Activated naive CD8-positive, alpha-beta T cell treated with anti-CD3 and anti-CD28 coated beads, Interleukin-2, amount 50 U/mL, for 24 hours (primary cell): ENCODE results near the gene ADAMTS18.
"Not testable (repeated sequence)": the region's sequence is repeated elsewhere in the genome, so short reads cannot be mapped to it uniquely, and the experiment has no call there.

Source experiments
- ATAC-seq: fragments of 150-1000 bp; cut with Tn5 transposase; one replicate; pipeline ENCODE4 v1.10.0; 2021
- DNase-seq: peaks from one replicate; pipeline ENCODE4 v3.0.0; 2021
- H3K27ac Mint-ChIP-seq: one replicate; pipeline ENCODE4 v1.8.0; 2021; ENCODE audit warnings: mild to moderate bottlenecking, mixed read lengths
- H3K27me3 Mint-ChIP-seq: one replicate; pipeline ENCODE4 v1.8.0; 2021; ENCODE audit warnings: mixed read lengths
- H3K36me3 Mint-ChIP-seq: one replicate; pipeline ENCODE4 v1.8.0; 2021; ENCODE audit warnings: low read depth, mixed read lengths
- H3K4me1 Mint-ChIP-seq: one replicate; pipeline ENCODE4 v1.8.0; 2021; ENCODE audit warnings: mixed read lengths
- H3K4me3 Mint-ChIP-seq: one replicate; pipeline ENCODE4 v1.8.0; 2021; ENCODE audit warnings: mild to moderate bottlenecking, moderate library complexity, mixed read lengths
- H3K9me3 Mint-ChIP-seq: one replicate; pipeline ENCODE4 v1.8.0; 2021; ENCODE audit warnings: mixed read lengths

ADAMTS18 gene

DNA sequence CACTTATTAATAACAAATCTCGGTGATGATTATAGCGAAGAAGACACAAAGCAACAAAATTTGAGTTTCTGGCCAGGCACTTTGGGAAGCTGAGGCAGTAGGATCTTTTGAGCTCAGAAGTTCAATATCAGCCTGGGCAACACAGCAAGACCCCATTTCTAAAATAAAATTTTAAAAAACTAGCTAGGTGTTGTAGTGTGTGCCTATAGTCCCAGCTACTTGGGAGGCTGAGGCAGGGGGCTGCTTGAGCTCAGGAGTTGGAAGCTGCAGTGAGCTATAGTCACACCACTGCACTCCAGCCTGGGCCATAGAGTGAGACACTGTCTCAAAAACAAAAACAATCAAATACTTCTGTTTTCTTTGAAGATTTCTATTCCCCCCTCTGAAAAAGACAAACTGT lies 130.7 kb downstream of the ADAMTS18 start:
- Mint-ChIP-seq H3K27ac (no peak overlapping the region), H3K9me3 (no peaks in the 10 kb centered on the region), H3K4me1 (peaks cover 16% of the 10 kb centered on the region), H3K4me3 (no peak overlapping the region), H3K27me3 (peaks cover 21% of the 10 kb centered on the region), H3K36me3 (no peaks in the 10 kb centered on the region)
- no peak for ATAC-seq
- DNase-seq = no peak

GRCh38 chr16:77302674-77303073 lies 132.2 kb downstream of the ADAMTS18 start:
- Mint-ChIP-seq H3K27me3 (peaks cover 17% of the 10 kb centered on the region), H3K27ac (no peak overlapping the region), H3K4me3 (no peak overlapping the region)

DNA sequence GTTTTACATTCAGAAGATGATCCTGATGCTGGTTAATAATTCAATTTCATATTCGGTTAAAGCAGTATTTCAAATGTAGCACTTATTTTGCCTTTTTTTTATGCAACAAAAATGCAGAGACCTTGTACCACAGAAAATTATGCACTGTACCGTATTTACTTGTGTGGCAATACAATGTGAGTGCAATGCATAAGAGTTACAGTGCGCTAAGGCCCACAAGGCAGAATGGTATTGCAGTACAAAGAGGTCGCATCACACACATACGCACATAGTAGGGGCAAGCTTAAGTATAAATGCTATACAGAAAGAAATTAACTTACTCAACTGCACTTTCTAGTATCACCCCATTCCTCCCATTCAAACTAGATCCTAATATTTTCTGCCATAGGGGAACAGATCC lies 132.6 kb downstream of the ADAMTS18 start:
- ATAC-seq (no peak), DNase-seq (no peak)
- Mint-ChIP-seq H3K36me3 (no peaks in the 10 kb centered on the region), H3K4me1 (peaks cover 8% of the 10 kb centered on the region), H3K9me3 (no peaks in the 10 kb centered on the region), H3K27ac (no peak overlapping the region), H3K27me3 (peaks cover 17% of the 10 kb centered on the region), H3K4me3 (no peak overlapping the region)

More at GRCh38 chr16:77302674-77303073, 132.2 kb downstream of the ADAMTS18 start:
- Mint-ChIP-seq H3K36me3 (no peaks in the 10 kb centered on the region), H3K4me1 (peaks cover 12% of the 10 kb centered on the region), H3K9me3 (no peaks in the 10 kb centered on the region)
- DNase-seq (no peak), ATAC-seq (no peak)

GRCh38 chr16:77300256-77300655 lies 134.6 kb downstream of the ADAMTS18 start:
- ATAC-seq (no peak), DNase-seq (no peak)
- H3K4me3 Mint-ChIP-seq = no peak overlapping the region
- H3K9me3 Mint-ChIP-seq = no peaks in the 10 kb centered on the region
- no peaks in the 10 kb centered on the region for H3K36me3 Mint-ChIP-seq
- no peak overlapping the region for H3K27ac Mint-ChIP-seq
- peaks cover 7% of the 10 kb centered on the region for H3K4me1 Mint-ChIP-seq
- peaks cover 8% of the 10 kb centered on the region for H3K27me3 Mint-ChIP-seq

DNA sequence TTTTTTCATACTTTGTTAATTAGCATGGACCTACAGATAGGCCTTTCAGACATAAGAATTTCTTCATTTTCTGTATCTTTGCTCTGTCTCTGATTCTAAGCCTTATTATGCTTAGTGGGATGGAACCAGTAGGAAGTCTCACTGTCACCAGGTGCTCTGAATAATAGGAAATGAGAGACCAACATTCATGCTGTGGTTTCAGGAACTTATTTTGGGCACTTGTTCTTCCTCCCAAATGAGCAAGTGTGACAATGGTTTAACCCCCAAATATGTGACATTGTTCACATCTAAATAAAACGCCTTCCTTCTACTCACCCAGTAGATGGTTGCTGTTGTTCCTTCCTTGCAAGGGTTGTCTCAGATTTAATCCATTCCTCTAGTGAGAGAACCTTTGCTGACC lies 135.4 kb downstream of the ADAMTS18 start:
- ATAC-seq = no peak
- Mint-ChIP-seq H3K36me3 (no peaks in the 10 kb centered on the region), H3K4me3 (no peak overlapping the region), H3K4me1 (peaks cover 7% of the 10 kb centered on the region), H3K27ac (no peak overlapping the region), H3K27me3 (peaks cover 10% of the 10 kb centered on the region), H3K9me3 (no peaks in the 10 kb centered on the region)
- no peak for DNase-seq

- no peak for DNase-seq
Observed at GRCh38 chr16:77298418-77299360, 136.1 kb downstream of the ADAMTS18 start.

DNA sequence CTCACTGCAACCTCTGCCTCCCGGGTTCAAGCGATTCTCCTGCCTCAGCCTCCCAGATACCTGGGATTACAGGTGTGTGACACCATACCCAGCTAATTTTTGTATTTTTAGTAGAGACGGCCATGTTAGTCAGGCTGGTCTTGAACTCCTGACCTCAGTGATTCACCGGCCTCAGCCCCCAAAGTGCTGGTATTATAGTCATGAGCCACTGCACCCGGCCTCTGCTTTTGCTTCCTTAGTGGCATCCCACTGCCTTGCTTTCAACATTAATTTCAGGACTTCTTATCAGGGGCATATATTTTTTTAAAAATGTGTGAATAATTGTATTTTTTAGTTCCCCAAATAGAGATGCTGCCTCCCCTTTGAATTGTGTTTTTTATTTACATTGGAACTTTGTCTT lies 136.8 kb downstream of the ADAMTS18 start:
- DNase-seq (no peak), ATAC-seq (no peak)
- H3K4me3 Mint-ChIP-seq = no peak overlapping the region
- no peaks in the 10 kb centered on the region for H3K36me3 Mint-ChIP-seq
- peaks cover 7% of the 10 kb centered on the region for H3K4me1 Mint-ChIP-seq
- H3K9me3 Mint-ChIP-seq = no peaks in the 10 kb centered on the region
- H3K27ac Mint-ChIP-seq = no peak overlapping the region
- H3K27me3 Mint-ChIP-seq = peaks cover 11% of the 10 kb centered on the region

More at GRCh38 chr16:77298418-77299360, 136.1 kb downstream of the ADAMTS18 start:
- Mint-ChIP-seq H3K36me3 (no peaks in the 10 kb centered on the region), H3K27me3 (peaks cover 11% of the 10 kb centered on the region), H3K4me1 (peaks cover 7% of the 10 kb centered on the region), H3K4me3 (no peak overlapping the region), H3K27ac (no peak overlapping the region), H3K9me3 (no peaks in the 10 kb centered on the region)
- no peak for ATAC-seq

DNA sequence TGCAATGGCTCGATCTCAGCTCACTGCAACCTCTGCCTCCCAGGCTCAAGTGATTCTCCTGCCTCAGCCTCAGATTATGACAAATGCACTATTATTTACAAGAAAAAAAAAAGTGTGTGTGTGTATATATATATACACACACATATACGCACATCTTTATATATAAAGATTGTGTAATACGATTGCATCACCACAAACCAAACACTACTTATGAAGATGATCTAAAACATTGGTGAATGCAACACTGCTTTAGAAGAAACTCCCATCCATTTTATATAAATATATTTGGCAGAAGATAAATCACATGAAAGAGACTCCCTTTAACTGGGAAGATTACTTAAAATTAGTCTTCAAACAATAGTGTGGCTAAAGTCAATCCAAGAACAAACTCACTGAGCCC lies 138.9 kb downstream of the ADAMTS18 start:
- no peaks in the 10 kb centered on the region for H3K9me3 Mint-ChIP-seq
- H3K4me1 Mint-ChIP-seq = peaks cover 7% of the 10 kb centered on the region
- peaks cover 11% of the 10 kb centered on the region for H3K27me3 Mint-ChIP-seq
- H3K27ac Mint-ChIP-seq = no peak overlapping the region
- no peaks in the 10 kb centered on the region for H3K36me3 Mint-ChIP-seq
- DNase-seq (no peak), ATAC-seq (no peak)
- H3K4me3 Mint-ChIP-seq = no peak overlapping the region

GRCh38 chr16:77290451-77291115 lies 144.3 kb downstream of the ADAMTS18 start:
- peaks cover 6% of the 10 kb centered on the region for H3K27me3 Mint-ChIP-seq
- DNase-seq (no peak), ATAC-seq (no peak)
- H3K4me3 Mint-ChIP-seq = no peak overlapping the region
- no peak overlapping the region for H3K27ac Mint-ChIP-seq
- peaks cover 3% of the 10 kb centered on the region for H3K4me1 Mint-ChIP-seq
- no peaks in the 10 kb centered on the region for H3K36me3 Mint-ChIP-seq
- H3K9me3 Mint-ChIP-seq = no peaks in the 10 kb centered on the region

- H3K36me3 Mint-ChIP-seq = no peaks in the 10 kb centered on the region
- H3K27ac Mint-ChIP-seq = no peak overlapping the region
- H3K9me3 Mint-ChIP-seq = no peaks in the 10 kb centered on the region
- no peak for ATAC-seq
- H3K4me3 Mint-ChIP-seq = no peak overlapping the region
- H3K4me1 Mint-ChIP-seq = peaks cover 3% of the 10 kb centered on the region
- no peak for DNase-seq
- peaks cover 4% of the 10 kb centered on the region for H3K27me3 Mint-ChIP-seq
Observed at GRCh38 chr16:77289331-77289809, 145.5 kb downstream of the ADAMTS18 start.

DNA sequence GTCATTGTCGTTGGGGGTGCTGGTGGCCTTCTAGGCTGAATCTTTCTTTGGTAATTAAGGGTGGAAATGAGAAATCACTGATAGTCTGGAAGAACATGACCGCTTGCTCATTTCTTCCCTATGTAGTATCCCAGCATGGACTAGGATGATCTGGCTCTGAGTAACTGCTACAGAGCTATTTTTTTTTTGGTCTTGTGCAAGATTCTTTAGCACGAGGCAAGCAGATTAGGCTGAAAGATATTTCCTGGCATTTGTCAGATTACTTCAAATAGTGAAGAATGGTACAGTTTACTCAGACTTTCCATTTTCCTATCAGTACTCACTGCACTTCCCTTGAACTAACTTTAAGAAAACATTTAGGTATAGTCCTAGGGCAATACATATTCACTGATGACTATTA lies 146.6 kb downstream of the ADAMTS18 start:
- no peaks in the 10 kb centered on the region for H3K36me3 Mint-ChIP-seq
- peaks cover 6% of the 10 kb centered on the region for H3K27me3 Mint-ChIP-seq
- H3K9me3 Mint-ChIP-seq = no peaks in the 10 kb centered on the region
- ATAC-seq = no peak
- H3K4me3 Mint-ChIP-seq = no peak overlapping the region
- DNase-seq = no peak
- H3K27ac Mint-ChIP-seq = no peak overlapping the region
- H3K4me1 Mint-ChIP-seq = peaks cover 3% of the 10 kb centered on the region

DNA sequence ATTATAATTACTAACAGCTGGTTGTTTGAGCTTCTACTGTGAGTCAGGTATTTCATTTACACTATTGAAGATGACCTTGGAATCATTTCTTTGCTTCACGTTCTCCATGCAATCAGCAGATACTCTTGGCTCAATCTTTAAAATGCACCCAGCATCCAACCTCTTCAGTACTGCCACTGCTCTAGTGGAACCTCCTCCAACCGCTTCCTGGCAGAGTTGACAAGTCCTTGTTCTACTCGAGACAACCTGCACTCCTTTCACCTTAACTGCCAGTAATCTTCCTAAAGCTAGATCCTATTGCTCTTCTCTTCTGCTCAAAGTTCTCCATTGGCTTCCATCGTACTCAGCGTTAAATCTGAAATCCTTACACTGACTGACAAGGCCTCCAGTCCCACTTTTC lies 149.2 kb downstream of the ADAMTS18 start:
- no peaks in the 10 kb centered on the region for H3K36me3 Mint-ChIP-seq
- peaks cover 6% of the 10 kb centered on the region for H3K27me3 Mint-ChIP-seq
- no peaks in the 10 kb centered on the region for H3K9me3 Mint-ChIP-seq
- no peak overlapping the region for H3K27ac Mint-ChIP-seq
- peaks cover 3% of the 10 kb centered on the region for H3K4me1 Mint-ChIP-seq
- no peak overlapping the region for H3K4me3 Mint-ChIP-seq
- ATAC-seq = no peak
- no peak for DNase-seq

GRCh38 chr16:77282345-77282744 lies 152.5 kb downstream of the ADAMTS18 start:
- no peak overlapping the region for H3K4me3 Mint-ChIP-seq
- no peak for ATAC-seq
- no peaks in the 10 kb centered on the region for H3K9me3 Mint-ChIP-seq
- H3K27ac Mint-ChIP-seq = no peak overlapping the region
- no peak for DNase-seq
- H3K36me3 Mint-ChIP-seq = no peaks in the 10 kb centered on the region
- H3K4me1 Mint-ChIP-seq = no peaks in the 10 kb centered on the region
- peaks cover 6% of the 10 kb centered on the region for H3K27me3 Mint-ChIP-seq

- peaks cover 11% of the 10 kb centered on the region for H3K27me3 Mint-ChIP-seq
- not testable (repeated sequence) for ATAC-seq, DNase-seq, H3K4me1 Mint-ChIP-seq, H3K4me3 Mint-ChIP-seq, H3K36me3 Mint-ChIP-seq, H3K9me3 Mint-ChIP-seq, H3K27ac Mint-ChIP-seq
Observed at GRCh38 chr16:77279316-77279715, 155.5 kb downstream of the ADAMTS18 start.

GRCh38 chr16:77277571-77277970 lies 157.3 kb downstream of the ADAMTS18 start:
- Mint-ChIP-seq H3K27ac (no peak overlapping the region), H3K36me3 (no peaks in the 10 kb centered on the region), H3K27me3 (peaks cover 16% of the 10 kb centered on the region), H3K4me1 (no peaks in the 10 kb centered on the region), H3K9me3 (no peaks in the 10 kb centered on the region), H3K4me3 (no peak overlapping the region)
- ATAC-seq (no peak), DNase-seq (no peak)
